GM19328 (cell line): ENCODE data around the gene CTSE.

Source experiments
- ATAC-seq: cut with Tn5 transposase; IDR thresholded peaks from one replicate; pipeline ENCODE4 v1.9.1; 2021; ENCODE audit warnings: mild to moderate bottlenecking, moderate library complexity; ENCODE audit not compliant: unreplicated experiment

The CTSE gene

GRCh38 chr1:205994346-205994745 is 29.3 kb downstream of the CTSE start:
- no peak for ATAC-seq

GRCh38 chr1:205993068-205993467 is 30.6 kb downstream of the CTSE start:
- ATAC-seq: no peak

- no peak for ATAC-seq
Measured at GRCh38 chr1:205992218-205992882, 31.3 kb downstream of the CTSE start.

DNA sequence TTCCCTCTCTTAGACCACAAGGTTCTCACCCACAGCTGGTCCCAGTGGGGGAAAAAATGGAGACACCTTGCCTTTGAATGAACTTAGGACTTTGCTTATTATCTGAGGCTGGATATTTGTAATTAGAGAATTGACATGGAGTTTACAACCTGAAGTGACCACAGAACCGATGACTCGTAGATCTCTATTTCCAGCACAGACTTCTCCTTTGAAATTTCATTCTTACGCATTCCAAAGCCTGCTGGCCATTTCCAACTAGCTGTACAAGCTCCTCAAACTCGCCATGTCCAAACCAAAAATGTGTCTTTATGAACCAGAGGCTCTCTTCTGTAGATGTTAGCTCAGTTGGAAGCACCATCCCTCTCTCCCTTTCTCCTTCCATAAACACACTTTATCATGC is 32.5 kb downstream of the CTSE start:
- no peak for ATAC-seq

DNA sequence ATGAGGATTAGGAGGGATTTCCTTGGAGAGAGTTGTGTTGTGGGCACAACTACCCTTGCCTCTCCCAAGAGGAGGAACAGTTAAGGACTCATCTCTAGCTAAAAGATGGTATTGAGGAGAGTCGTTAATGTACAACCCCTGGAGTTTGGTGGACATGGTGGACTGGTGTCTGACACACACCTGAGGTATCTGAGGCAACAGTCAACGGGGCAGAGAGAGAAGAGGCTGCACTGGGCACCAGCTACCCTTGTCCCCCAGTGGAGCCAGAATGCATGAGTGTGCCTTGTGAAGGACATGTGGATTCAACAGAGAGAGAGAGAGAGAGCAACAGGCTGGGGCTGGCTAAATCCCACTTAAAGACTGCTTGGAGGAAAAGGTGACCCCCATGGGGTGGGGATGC is 33.5 kb downstream of the CTSE start:
- no peak for ATAC-seq

GRCh38 chr1:205989786-205990185 is 33.9 kb downstream of the CTSE start:
- ATAC-seq: no peak

GRCh38 chr1:205988585-205988995 is 35.1 kb downstream of the CTSE start:
- no peak for ATAC-seq

GRCh38 chr1:205986861-205987260 is 36.8 kb downstream of the CTSE start:
- no peak for ATAC-seq

- ATAC-seq: no peak
Measured at GRCh38 chr1:205986292-205986691, 37.4 kb downstream of the CTSE start.

DNA sequence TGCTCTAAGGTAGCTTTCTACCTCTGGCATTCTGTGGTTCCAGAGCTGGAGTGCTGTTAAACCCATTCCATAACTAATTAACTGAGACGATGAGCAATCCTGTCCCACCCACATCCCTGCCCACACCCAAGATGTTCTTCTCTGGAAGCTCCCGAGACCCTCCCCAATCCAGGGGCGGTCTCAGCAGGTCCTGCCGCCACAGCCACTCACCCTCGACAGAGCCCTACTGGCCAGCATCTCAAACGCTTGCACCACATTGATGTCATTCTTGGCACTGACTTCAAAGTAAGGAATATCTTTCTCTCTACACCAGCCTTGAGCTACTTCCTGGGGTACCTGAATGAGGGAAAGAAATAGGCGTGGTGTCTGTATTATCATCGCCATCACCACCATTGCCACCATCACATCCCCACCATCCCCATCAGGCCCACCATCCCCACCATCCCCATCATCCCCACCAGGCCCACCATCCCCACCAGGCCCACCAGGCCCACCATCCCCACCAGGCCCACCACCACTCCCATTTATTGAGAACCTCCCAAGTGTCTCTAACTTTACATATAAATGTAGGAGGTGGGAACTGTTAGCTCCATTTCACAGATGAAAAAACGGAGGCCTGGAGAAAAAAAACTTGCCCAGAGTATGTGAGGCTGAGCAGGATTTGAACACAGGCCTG is 38.2 kb downstream of the CTSE start:
- no peak for ATAC-seq

GRCh38 chr1:205983925-205984725 is 39.6 kb downstream of the CTSE start:
- no peak for ATAC-seq

DNA sequence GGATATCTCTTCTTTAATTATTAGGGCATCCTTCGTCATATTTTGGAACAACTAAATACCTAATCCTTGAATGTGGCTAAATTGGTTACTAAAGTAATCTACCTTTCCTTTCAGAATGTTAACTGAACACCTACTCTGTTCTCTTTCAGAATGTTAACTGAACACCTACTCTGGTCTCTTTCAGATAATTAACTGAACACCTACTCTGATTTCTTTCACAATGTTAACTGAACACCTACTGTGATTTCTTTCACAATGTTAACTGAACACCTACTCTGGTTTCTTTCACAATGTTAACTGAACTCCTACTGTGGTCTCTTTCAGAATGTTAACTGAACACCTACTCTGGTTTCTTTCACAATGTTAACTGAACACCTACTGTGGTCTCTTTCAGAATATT is 42.4 kb downstream of the CTSE start:
- no peak for ATAC-seq

DNA sequence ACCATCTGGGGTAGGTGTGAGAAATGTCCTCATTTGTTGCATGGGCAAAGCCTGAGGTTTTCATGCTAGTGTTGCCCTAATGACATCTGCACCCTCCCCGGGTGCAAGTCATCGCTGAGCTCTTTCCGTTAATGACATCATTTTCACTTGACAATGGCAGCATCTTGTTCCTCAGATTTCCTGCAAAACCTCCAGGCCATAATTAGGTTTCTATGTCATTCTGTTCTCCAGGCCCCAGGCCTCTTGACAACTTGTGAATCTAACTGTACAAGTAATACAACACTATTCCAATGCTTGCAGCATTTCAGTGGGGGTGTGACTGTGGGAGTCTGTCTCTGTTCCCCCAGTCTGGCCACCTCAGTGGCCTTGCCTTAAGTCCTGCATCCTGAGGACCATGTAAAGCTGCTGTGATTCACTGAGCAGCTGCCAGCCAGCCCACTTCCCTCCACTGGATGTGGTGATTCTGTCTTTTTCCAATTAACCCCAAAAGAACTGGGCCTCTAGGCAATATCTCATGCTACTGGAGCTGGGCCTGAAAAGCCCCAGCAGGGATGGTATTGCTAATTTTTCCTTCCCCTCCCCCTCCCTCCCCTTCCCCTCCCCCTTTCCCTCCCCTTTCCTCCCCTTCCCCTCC is 43.3 kb downstream of the CTSE start:
- ATAC-seq: no peak

GRCh38 chr1:205979301-205979700 is 44.4 kb downstream of the CTSE start:
- no peak for ATAC-seq

GRCh38 chr1:205978676-205979075 is 45.0 kb downstream of the CTSE start:
- no peak for ATAC-seq

GRCh38 chr1:205977402-205978014 is 46.2 kb downstream of the CTSE start:
- ATAC-seq: no peak

DNA sequence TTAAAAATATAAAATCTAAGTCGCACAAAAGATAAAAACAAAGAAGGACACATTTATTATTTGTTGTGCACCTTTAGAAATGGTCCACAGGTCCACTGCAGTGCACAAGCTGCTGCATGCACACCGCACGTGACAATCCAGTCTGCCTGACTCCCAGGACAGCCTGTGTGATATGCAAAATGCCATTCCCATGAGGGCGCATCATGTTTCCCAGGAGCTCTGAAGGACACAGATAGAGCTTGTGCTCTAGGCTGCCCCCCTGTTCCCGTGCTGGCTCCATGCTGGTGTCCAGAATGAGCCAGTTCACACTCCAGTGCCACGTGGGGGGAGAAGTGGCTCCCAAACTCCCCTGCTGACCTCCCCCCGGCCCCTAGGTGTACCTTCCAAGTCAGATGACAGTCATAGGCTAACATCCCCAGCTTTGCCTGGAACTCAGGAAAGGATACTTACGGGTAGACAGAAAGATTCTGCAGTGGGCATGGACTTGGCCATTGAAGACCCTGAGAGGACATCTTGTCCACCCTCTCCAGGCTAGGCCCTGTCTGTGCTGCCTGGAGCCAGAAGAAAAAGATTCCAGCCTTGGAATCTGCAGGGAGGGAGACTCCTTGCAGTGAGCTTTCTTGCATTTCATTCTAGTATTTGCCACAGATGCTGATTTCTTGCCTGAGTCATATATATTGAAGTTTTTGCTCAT is 46.8 kb downstream of the CTSE start:
- no peak for ATAC-seq

GRCh38 chr1:205976036-205976435 is 47.7 kb downstream of the CTSE start:
- no peak for ATAC-seq

- no peak for ATAC-seq
Measured at GRCh38 chr1:205975387-205975998, 48.2 kb downstream of the CTSE start.

- ATAC-seq: no peak
Measured at GRCh38 chr1:205974712-205975111, 49.0 kb downstream of the CTSE start.
